Fibroblast of lung (primary cell): ENCODE results near the gene EGFL8.

Experiments used
- EZH2 ChIP-seq: IDR thresholded peaks from 2 replicates; pipeline ENCODE4 v1.5.1; 2012; ENCODE audit warnings: low read length, control low read depth, mild to moderate bottlenecking; ENCODE audit errors: missing control alignments
- TF ChIP-seq, protein P1 (sequence below), 2 donors: IDR thresholded peaks in 1 of 2; conservative IDR thresholded peaks in 1 of 2; 1 replicate in 1 of 2; 2 replicates in 1 of 2; pipeline ENCODE4 v1.5.1; 2011 to 2012; ENCODE audit warnings: low read length in 2 of 2, control low read depth in 1 of 2, inconsistent platforms in 1 of 2, low read depth in 1 of 2, mild to moderate bottlenecking in 1 of 2

- TF ChIP-seq, protein P1, sequence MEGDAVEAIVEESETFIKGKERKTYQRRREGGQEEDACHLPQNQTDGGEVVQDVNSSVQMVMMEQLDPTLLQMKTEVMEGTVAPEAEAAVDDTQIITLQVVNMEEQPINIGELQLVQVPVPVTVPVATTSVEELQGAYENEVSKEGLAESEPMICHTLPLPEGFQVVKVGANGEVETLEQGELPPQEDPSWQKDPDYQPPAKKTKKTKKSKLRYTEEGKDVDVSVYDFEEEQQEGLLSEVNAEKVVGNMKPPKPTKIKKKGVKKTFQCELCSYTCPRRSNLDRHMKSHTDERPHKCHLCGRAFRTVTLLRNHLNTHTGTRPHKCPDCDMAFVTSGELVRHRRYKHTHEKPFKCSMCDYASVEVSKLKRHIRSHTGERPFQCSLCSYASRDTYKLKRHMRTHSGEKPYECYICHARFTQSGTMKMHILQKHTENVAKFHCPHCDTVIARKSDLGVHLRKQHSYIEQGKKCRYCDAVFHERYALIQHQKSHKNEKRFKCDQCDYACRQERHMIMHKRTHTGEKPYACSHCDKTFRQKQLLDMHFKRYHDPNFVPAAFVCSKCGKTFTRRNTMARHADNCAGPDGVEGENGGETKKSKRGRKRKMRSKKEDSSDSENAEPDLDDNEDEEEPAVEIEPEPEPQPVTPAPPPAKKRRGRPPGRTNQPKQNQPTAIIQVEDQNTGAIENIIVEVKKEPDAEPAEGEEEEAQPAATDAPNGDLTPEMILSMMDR (conservative IDR thresholded peaks at IDR 0.05 in 1 of 2, IDR thresholded peaks at IDR 0.05 in 1 of 2; ENCODE audit: low read depth in 1 of 2, low read length in 2 of 2) = no peak
- no peak for TF ChIP-seq EZH2
Measured at GRCh38 chr6:32181148-32181702, 16.8 kb downstream of the EGFL8 start.
